MM.1S (cell line): ENCODE results near the gene PLPPR2.

Experiments
- DNase-seq: peaks from one replicate; pipeline ENCODE4 v3.0.0-alpha.2; 2015
- H2AFZ ChIP-seq: fragments of 300-600 bp; sonication (generic); 2 replicates; pipeline ENCODE4 v1.6.0; 2016; ENCODE audit warnings: antibody characterized with exemption, low read length
- H3F3A ChIP-seq: fragments of 300-600 bp; sonication (generic); 2 replicates; pipeline ENCODE4 v1.6.1; 2016; ENCODE audit warnings: mild to moderate bottlenecking, antibody characterized with exemption, low read length, moderate library complexity, mixed read lengths; ENCODE audit not compliant: insufficient read depth
- H3K27ac ChIP-seq: fragments of 300-600 bp; sonication (generic); 2 replicates; pipeline ENCODE4 v1.5.1; 2016; ENCODE audit warnings: mild to moderate bottlenecking, low read length
- H3K27me3 ChIP-seq: fragments of 300-600 bp; sonication (generic); replicated peaks from 2 replicates; pipeline ENCODE4 v1.6.0; 2016; ENCODE audit warnings: low read length; ENCODE audit not compliant: insufficient read depth
- H3K36me3 ChIP-seq: fragments of 300-600 bp; sonication (generic); replicated peaks from 2 replicates; pipeline ENCODE4 v1.6.1; 2016; ENCODE audit warnings: mild to moderate bottlenecking, low read length, mixed read lengths; ENCODE audit not compliant: insufficient read depth
- H3K4me1 ChIP-seq: fragments of 300-600 bp; sonication (generic); 2 replicates; pipeline ENCODE4 v1.6.1; 2016; ENCODE audit warnings: low read length, mixed read lengths
- H3K4me2 ChIP-seq: fragments of 300-600 bp; sonication (generic); 2 replicates; pipeline ENCODE4 v1.6.0; 2016; ENCODE audit warnings: low read depth, low read length
- H3K4me3 ChIP-seq: fragments of 300-600 bp; sonication (generic); 2 replicates; pipeline ENCODE4 v1.5.1; 2016; ENCODE audit warnings: low read length, mixed read lengths
- H3K79me2 ChIP-seq: fragments of 300-600 bp; sonication (generic); 2 replicates; pipeline ENCODE4 v1.6.1; 2016; ENCODE audit warnings: mixed run types, low read length, mixed read lengths
- H3K9ac ChIP-seq: fragments of 300-600 bp; sonication (generic); 2 replicates; pipeline ENCODE4 v1.6.1; 2016; ENCODE audit warnings: low read length, mixed read lengths
- H3K9me2 ChIP-seq: fragments of 300-600 bp; sonication (generic); replicated peaks from 2 replicates; pipeline ENCODE4 v1.6.1; 2016; ENCODE audit warnings: mild to moderate bottlenecking, low read length, mixed read lengths; ENCODE audit not compliant: insufficient read depth
- H3K9me3 ChIP-seq: fragments of 300-600 bp; sonication (generic); replicated peaks from 2 replicates; pipeline ENCODE4 v1.6.1; 2016; ENCODE audit warnings: mild to moderate bottlenecking, low read length, mixed read lengths; ENCODE audit not compliant: insufficient read depth
- H4K20me1 ChIP-seq: fragments of 300-600 bp; sonication (generic); 2 replicates; pipeline ENCODE4 v1.6.1; 2016; ENCODE audit warnings: mild to moderate bottlenecking, low read length, moderate library complexity, mixed read lengths; ENCODE audit not compliant: insufficient read depth
- CTCF ChIP-seq: fragments of 300-600 bp; sonication (generic); IDR thresholded peaks from 2 replicates; pipeline ENCODE4 v1.5.1; 2016; ENCODE audit warnings: antibody characterized with exemption, low read length, mixed read lengths
- EZH2 ChIP-seq: fragments of 300-600 bp; sonication (generic); optimal IDR thresholded peaks from 2 replicates; pipeline ENCODE3; 2017; ENCODE audit warnings: low read depth, mild to moderate bottlenecking, antibody characterized with exemption, low read length, mixed read lengths
- EZH2phosphoT487 ChIP-seq: fragments of 300-600 bp; sonication (generic); IDR thresholded peaks from 2 replicates; pipeline ENCODE4 v1.6.1; 2018; ENCODE audit warnings: antibody characterized with exemption, low read length

PLPPR2 gene

GRCh38 chr19:11324079-11324661 is 31.1 kb upstream of the PLPPR2 start:
- Histone ChIP-seq H3K9ac (no peak overlapping the region), H2AFZ (no peak overlapping the region), H3K4me2 (no peak overlapping the region), H3K36me3 (no peaks in the 10 kb centered on the region), H3K9me2 (no peaks in the 10 kb centered on the region), H3K9me3 (no peaks in the 10 kb centered on the region), H3K27ac (no peak overlapping the region), H3F3A (no peaks in the 10 kb centered on the region), H3K79me2 (no peaks in the 10 kb centered on the region), H3K4me1 (no peaks in the 10 kb centered on the region), H4K20me1 (no peaks in the 10 kb centered on the region), H3K27me3 (no peaks in the 10 kb centered on the region), H3K4me3 (no peak overlapping the region)
- TF ChIP-seq EZH2 (no peak), EZH2phosphoT487 (no peak), CTCF (no peak)
- DNase-seq: no peak

- H3K9ac ChIP-seq: no peak overlapping the region
- no peak overlapping the region for H3K27ac ChIP-seq
- no peaks in the 10 kb centered on the region for H3K4me1 ChIP-seq
- no peak overlapping the region for H2AFZ ChIP-seq
- no peaks in the 10 kb centered on the region for H3F3A ChIP-seq
- H3K4me3 ChIP-seq: no peak overlapping the region
- no peaks in the 10 kb centered on the region for H3K36me3 ChIP-seq
- DNase-seq: no peak
- no peak overlapping the region for H3K4me2 ChIP-seq
- H3K79me2 ChIP-seq: no peaks in the 10 kb centered on the region
- H3K9me3 ChIP-seq: no peaks in the 10 kb centered on the region
- H4K20me1 ChIP-seq: no peaks in the 10 kb centered on the region
- TF ChIP-seq CTCF: no peak
- no peak for TF ChIP-seq EZH2phosphoT487
- no peak for TF ChIP-seq EZH2
- H3K9me2 ChIP-seq: no peaks in the 10 kb centered on the region
- no peaks in the 10 kb centered on the region for H3K27me3 ChIP-seq
Measured at GRCh38 chr19:11324748-11325389, 30.4 kb upstream of the PLPPR2 start.

- Histone ChIP-seq H3K27ac (no peak overlapping the region), H3K9me3 (no peaks in the 10 kb centered on the region), H3K4me2 (no peak overlapping the region), H2AFZ (no peak overlapping the region), H3K36me3 (no peaks in the 10 kb centered on the region), H4K20me1 (no peaks in the 10 kb centered on the region), H3K9ac (no peak overlapping the region), H3K9me2 (no peaks in the 10 kb centered on the region), H3K4me1 (no peaks in the 10 kb centered on the region), H3K4me3 (no peak overlapping the region), H3K79me2 (no peaks in the 10 kb centered on the region), H3F3A (no peaks in the 10 kb centered on the region), H3K27me3 (no peaks in the 10 kb centered on the region)
- TF ChIP-seq EZH2phosphoT487 (no peak), CTCF (no peak), EZH2 (no peak)
- DNase-seq: no peak
Measured at GRCh38 chr19:11325544-11325943, 29.7 kb upstream of the PLPPR2 start.
